CD4-positive, alpha-beta T cell treated with Interleukin-17A for 1 hour (primary cell): ENCODE measurements around the gene E2F1.
"Not testable (repeated sequence)": the region's sequence is repeated elsewhere in the genome, so short reads cannot be mapped to it uniquely, and the experiment has no call there.

Source experiments
- DNase-seq: peaks from one replicate; pipeline ENCODE4 v3.0.0-alpha.2; 2020

Gene E2F1

DNA sequence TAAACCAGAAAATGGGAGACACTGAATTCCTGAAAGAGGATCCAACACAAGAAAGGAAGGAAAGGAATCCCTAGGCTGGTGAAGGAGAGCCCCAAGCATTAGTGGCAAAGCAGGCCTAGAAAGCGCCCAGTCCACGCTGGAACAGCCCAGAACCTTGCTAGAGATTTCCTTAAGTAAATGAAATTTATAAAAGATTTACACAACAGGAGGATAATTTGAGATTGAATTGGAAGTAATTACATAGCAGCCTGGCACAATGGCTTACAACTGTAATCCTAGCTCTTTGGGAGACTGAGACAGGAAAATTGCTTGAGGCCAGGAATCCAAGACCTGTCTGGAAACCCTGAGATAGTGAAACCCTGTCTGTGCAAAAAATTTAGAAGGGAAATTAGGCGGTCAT, 50.8 kb downstream of the E2F1 start:
- no peak for DNase-seq

DNA sequence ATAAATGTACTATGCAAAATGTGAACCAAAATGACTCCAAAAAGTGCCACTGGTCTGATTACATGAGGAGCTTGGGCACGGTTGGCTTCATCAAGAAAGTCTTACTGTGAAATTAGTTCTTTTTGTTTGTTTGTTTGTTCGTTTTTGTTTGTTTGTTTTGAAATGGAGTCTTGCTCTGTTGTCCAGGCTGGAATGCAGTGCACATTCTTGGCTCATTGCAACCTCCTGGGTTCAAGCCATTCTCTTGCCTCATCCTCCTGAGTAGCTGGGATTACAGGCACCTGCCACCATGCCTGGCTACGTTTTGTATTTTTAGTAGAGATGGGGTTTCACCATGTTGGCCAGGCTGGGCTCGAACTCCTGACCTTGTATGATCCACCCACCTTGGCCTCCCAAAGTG, 54.3 kb downstream of the E2F1 start:
- DNase-seq, result not testable (repeated sequence)

DNA sequence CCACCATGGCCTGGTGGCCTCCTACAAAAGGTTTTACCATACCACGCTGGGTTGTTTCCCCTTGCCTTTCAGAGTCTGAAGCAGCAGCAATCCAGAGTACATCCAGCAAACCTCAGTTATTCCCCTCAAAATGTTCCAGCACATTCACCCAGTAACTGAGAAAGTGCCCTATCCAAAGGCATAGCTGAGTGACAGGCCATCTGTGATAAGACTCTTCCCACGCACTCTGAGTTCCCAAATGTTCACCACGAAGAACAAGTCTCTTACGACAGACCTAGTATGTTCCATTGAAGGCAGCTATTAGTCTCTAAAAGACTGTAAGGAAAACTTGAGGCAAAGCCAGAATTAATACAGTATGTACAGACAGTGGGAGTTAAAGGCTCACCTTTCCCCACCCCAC, 55.7 kb downstream of the E2F1 start:
- DNase-seq, result no peak

DNA sequence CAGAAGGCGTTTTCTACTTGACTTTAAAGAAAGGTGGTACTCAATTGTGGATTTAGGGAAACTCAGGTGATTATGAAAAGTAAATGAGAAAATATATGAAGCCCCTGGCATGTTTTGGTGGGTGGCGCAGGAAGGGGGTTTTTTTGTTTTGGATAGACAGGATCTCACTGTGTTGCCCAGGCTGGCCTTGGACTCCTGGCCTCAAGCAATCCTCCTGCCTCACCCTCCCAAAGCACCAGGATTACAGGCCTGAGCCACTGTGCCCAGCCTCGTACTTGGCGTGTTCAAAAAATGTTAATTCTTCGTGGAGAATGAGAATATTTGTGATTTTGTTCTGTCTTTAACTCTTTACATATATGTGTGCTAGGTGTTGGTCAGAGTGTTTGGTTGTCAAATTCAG, 56.2 kb downstream of the E2F1 start:
- no peak for DNase-seq

DNA sequence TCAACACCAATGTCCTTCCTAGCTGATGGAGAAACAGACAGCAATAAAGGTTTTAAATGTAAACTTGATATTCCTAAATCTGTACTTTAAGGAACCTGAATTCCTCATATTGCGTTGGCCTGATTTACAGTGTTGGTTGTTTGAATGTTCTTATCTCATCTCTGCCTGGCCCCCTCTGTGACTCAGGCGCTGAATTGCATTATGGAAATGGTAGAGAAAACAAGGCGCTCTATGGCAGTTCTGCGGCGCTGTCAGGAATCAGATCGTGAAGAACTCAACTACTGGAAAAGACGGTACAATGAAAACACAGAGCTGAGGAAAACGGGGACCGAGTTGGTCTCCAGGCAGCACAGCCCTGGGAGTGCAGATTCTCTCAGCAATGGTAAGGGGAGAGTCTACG, 56.7 kb downstream of the E2F1 start:
- no peak for DNase-seq

DNA sequence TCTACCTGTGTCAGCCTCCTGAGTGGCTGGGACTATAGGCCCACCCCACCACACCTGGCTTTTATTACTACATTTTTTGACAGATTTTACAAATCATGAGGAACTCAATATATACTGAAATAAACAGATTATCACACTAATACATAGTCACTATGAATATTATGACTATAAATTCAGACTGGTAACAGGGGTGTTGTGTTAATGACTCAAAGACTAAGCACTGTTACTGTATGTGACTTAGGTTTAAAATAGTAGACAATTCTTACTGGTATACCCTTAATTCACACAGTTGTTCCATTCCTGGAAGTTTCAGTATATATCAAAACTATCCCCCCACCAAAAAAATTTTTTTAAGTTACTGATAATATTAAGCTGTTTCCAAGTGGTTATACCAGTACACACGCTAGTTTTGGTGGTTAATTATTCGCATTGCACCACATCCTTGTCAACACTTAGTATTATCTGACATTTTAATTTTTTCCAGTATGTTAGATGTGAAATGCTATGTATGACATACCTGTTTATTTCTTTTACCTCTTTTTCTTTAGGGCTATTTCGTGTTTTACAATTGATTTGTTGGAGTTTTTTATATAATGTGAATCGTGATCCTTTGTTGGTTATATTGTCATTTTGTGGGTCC, 58.5 kb downstream of the E2F1 start:
- DNase-seq, result no peak

DNA sequence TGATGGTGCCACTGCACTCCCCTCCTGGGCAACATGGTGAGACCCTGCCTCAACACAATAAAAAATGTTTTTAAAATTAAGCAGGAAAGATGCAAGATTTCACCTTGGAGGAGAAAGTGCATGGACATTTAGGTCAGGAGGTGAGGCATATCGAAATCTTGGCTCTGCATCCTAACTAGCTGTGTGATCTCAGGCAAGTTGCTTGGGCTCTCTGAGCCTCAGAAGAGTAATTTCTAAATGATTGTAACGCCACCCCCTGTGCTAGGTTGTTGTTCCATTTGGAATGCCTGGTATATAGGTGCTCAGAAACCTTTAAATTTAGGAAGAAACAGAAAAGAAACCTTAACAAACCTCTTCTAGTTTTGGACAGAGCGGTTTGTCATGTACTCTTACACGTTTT, 60.0 kb downstream of the E2F1 start:
- DNase-seq, result no peak
